ENCODE results near the gene TBC1D19.
"Not testable (repeated sequence)": the region's sequence is repeated elsewhere in the genome, so short reads cannot be mapped to it uniquely, and the experiment has no call there.

The TBC1D19 gene

DNA sequence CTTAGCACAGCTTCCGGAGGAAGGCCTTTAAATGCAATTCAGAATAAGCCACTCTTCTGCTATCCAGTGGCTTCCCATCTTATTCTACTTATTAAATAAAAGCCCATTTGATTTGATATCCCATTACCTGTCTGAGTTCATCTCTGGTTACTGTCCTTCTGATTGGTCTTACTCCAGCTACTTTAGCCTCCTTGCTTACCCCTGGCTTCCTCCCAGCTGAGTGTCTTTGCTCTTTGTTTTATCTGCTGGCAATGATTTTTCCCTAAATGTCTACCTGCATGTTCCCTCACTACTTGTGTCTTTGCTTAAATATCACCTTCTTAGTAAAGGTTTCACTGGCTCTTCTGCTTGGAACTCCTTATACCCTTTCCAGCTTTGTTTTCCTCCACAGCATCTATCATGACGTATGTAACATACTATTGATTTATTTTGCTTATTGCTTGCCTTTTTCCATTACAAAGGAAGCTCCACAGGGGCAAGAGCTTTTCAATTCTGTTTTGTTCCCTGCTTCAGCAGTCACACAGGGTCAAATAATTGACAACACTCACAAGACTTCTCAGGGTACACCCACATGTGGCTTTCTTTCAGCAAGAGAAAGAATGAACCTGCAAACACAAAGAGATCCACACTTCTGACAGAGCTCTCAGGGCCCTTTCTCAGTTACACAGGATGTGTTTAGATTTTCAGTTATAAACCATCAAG, 63.8 kb downstream of the TBC1D19 start:
- H3K4me3 ChIP-seq (ENCODE audit: low read depth, low read length), result no peak overlapping the region
- H3K4me1 ChIP-seq, result no peaks in the 10 kb centered on the region
- DNase-seq, result no peak
- TF ChIP-seq, protein P1, sequence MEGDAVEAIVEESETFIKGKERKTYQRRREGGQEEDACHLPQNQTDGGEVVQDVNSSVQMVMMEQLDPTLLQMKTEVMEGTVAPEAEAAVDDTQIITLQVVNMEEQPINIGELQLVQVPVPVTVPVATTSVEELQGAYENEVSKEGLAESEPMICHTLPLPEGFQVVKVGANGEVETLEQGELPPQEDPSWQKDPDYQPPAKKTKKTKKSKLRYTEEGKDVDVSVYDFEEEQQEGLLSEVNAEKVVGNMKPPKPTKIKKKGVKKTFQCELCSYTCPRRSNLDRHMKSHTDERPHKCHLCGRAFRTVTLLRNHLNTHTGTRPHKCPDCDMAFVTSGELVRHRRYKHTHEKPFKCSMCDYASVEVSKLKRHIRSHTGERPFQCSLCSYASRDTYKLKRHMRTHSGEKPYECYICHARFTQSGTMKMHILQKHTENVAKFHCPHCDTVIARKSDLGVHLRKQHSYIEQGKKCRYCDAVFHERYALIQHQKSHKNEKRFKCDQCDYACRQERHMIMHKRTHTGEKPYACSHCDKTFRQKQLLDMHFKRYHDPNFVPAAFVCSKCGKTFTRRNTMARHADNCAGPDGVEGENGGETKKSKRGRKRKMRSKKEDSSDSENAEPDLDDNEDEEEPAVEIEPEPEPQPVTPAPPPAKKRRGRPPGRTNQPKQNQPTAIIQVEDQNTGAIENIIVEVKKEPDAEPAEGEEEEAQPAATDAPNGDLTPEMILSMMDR (IDR thresholded peaks at IDR 0.05; ENCODE audit: low read depth, low read length), result no peak
- H3K27me3 ChIP-seq, result no peaks in the 10 kb centered on the region
- no peaks in the 10 kb centered on the region for H3K9me3 ChIP-seq
- no peaks in the 10 kb centered on the region for H3K36me3 ChIP-seq

DNA sequence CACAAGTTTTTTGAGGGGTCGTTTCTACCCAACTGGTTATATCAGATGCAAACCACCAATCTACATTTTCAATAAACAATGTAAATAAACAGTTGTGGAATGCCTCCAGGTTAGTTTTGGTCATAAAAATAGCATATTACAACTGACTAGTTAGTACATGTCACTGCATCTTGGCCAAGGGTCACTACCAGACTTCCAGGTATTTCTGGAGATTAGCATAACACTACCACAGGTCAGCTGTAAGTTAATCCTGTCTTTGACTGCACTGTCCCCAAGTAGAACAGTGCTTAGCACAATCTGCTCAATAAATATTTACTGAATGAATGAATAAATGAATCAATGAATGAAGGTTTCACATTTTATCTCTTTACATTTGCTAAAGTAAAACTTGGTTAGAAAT, 64.4 kb downstream of the TBC1D19 start:
- Histone ChIP-seq H3K4me1 (no peaks in the 10 kb centered on the region), H3K36me3 (no peaks in the 10 kb centered on the region), H3K9me3 (no peaks in the 10 kb centered on the region), H3K27me3 (no peaks in the 10 kb centered on the region), H3K4me3 (ENCODE audit: low read depth, low read length) (no peak overlapping the region)
- DNase-seq, result no peak
- TF ChIP-seq, protein P1 (IDR thresholded peaks at IDR 0.05; ENCODE audit: low read depth, low read length), result no peak

DNA sequence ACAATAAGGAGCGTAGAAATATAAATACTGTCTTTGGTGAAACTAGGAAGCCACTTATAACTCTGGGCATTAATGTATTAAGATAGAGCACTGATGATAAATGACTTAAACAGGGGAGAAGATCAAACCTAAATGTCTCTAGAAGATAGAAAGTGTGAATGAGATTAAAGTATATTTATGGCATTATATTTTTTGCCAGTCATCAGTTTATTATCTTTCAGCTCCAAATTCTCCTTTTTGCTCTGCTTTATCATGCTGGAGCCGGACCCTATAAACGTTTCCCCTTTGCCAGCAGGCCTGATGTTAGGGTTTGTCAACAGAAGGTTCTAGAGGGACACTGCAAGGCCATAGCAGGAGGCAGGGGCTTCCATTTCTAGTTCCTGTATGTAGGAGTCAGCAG, 76.4 kb downstream of the TBC1D19 start:
- DNase-seq, result no peak
- H3K27me3 ChIP-seq, result no peaks in the 10 kb centered on the region
- TF ChIP-seq, protein P1 (IDR thresholded peaks at IDR 0.05; ENCODE audit: low read depth, low read length), result no peak
- H3K36me3 ChIP-seq, result no peaks in the 10 kb centered on the region
- no peaks in the 10 kb centered on the region for H3K9me3 ChIP-seq
- H3K4me1 ChIP-seq, result peaks cover 3% of the 10 kb centered on the region; the same call in 1 of the 2 replicates
- H3K4me3 ChIP-seq (ENCODE audit: low read depth, low read length), result no peak overlapping the region

DNA sequence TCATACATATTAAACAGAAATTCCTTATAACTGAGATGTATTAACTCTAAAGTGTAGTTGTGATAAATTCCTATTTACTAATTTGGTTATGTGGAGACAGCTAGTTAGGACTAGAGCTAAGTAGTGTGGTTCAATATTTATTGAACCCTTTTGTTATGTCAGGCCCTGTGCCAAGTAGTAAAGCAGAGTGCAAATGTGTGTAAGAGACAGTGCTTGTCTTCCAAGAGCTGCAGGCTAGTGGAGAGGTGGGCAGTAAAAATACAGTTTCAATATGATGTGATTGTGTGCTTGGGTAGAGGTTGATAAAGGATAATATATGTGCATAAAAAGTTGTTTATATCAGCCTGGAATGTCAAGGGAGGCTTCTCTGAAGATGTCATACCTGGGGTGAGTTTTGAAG, 80.0 kb downstream of the TBC1D19 start:
- TF ChIP-seq, protein P1 (IDR thresholded peaks at IDR 0.05; ENCODE audit: low read depth, low read length), result no peak
- H3K9me3 ChIP-seq, result no peaks in the 10 kb centered on the region
- no peak for DNase-seq

DNA sequence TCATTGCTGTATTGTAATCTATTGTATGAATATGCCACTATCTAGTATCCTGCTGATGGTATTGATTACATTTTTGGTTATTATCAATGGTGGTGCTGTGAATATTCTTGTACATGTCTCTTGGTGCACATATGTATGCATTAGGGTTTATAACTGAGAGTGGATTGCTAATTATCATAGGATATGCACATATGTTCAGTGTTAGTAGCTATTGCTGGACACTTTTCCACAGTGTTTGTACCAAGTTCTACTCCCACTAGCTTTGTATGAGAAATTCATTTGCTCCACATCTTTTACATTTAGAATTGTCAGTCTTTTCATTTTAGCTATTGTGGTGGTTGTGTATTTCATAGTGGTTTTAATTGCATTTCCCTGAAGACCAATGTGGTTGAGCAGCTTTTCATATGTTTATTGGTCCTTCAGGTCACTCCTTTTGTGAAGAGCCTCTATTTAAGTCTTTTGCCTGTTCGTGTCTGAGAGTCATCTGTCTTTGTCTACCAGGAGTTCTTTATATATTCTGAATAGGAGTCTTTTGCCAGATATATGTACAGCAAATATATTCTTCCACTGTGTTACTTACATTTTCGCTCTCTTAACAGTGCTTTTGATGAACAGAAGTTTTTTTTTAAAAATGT, 87.1 kb downstream of the TBC1D19 start:
- no peaks in the 10 kb centered on the region for H3K36me3 ChIP-seq
- DNase-seq, result no peak
- no peaks in the 10 kb centered on the region for H3K27me3 ChIP-seq
- TF ChIP-seq, protein P1 (IDR thresholded peaks at IDR 0.05; ENCODE audit: low read depth, low read length), result no peak
- no peaks in the 10 kb centered on the region for H3K9me3 ChIP-seq
- H3K4me1 ChIP-seq, result no peaks in the 10 kb centered on the region
- no peak overlapping the region for H3K4me3 ChIP-seq (ENCODE audit: low read depth, low read length)

More for the DNA sequence above, 80.0 kb downstream of the TBC1D19 start:
- Histone ChIP-seq H3K36me3 (no peaks in the 10 kb centered on the region), H3K27me3 (no peaks in the 10 kb centered on the region), H3K4me1 (peaks cover 3% of the 10 kb centered on the region; the same call in 1 of the 2 replicates), H3K4me3 (ENCODE audit: low read depth, low read length) (no peak overlapping the region)

DNA sequence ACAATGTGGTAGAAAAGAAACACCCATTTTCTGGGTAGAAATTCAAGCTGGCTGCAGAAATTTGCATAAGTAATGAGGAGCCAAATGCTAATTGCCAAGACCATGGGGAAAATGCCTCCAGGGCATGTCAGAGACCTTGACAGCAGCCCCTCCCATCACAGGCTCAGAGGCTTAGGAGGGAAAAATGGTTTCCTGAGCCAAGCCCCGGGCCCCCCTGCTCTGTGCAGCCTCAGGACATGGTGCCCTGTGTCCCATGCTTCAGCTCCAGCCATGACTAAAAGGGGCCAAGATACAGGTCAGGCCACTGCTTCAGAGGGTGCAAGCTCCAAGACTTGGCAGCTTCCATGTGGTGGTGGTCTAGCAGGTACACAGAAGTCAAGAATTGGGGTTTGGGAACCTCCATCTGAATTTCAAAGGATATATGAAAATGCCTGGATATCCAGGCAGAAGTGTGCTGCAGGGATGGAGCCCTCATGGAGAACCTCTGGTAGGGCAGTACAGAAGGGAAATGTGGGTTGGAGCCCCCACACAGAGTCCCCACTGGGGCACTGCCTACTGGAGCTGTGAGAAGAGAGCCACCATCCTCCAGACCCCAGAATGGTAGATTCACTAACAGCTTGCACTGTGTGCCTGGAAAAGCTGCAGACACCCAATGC, 95.3 kb downstream of the TBC1D19 start:
- H3K9me3 ChIP-seq, H3K4me1 ChIP-seq: not testable (repeated sequence)

More for the DNA sequence above, 95.3 kb downstream of the TBC1D19 start:
- H3K27me3 ChIP-seq; DNase-seq; H3K36me3 ChIP-seq; H3K4me3 ChIP-seq (ENCODE audit: low read depth, low read length): not testable (repeated sequence)
